SK-MEL-5 (cell line): ENCODE measurements around the gene DPYSL3. TPM values are rescaled to one million over a fixed set of nuclear protein-coding genes. Genes with fewer than 3 reads are reported as not detected.

Experiments
- DNase-seq: peaks from one replicate; pipeline ENCODE4 v3.0.0-alpha.2; 2016; ENCODE audit warnings: low read depth, low spot score
- in situ Hi-C: cut with HindIII; loops from 2 replicates; pipeline ENCODE4 v1.10.0; 2016; ENCODE audit warnings: low sequenced_read_pairs, high pct_unique_total_duplicates, low pct_unique_long_range_greater_than_20kb
- total RNA-seq: library from RNA; depleted of rRNA; stranded (reverse); fragments of >200 nt; shearing (Covaris generic); gene quantifications from 2 replicates; pipeline ENCODE4 v1.2.3, GENCODE V29; 2014

Gene DPYSL3
- total RNA-seq, 1 experiment from 2014 or later, result 16.5 TPM

GRCh38 chr5:147398860-147399259, 111.0 kb downstream of the DPYSL3 start:
- in situ Hi-C loops, result no loop called here

GRCh38 chr5:147397616-147398015, 112.3 kb downstream of the DPYSL3 start:
- DNase-seq, result peak; percentile 58
- in situ Hi-C loops, result no loop called here

More at GRCh38 chr5:147398860-147399259, 111.0 kb downstream of the DPYSL3 start:
- DNase-seq, result no peak

GRCh38 chr5:147396070-147396823, 113.6 kb downstream of the DPYSL3 start:
- in situ Hi-C loops, result no loop called here
- DNase-seq, result no peak

GRCh38 chr5:147393874-147394672, 115.8 kb downstream of the DPYSL3 start:
- in situ Hi-C loops, result no loop called here
- peak; percentile 46 for DNase-seq

GRCh38 chr5:147391781-147392180, 118.1 kb downstream of the DPYSL3 start:
- DNase-seq, result peak; percentile 86
- in situ Hi-C loops, result no loop called here

- in situ Hi-C loops, result no loop called here
- no peak for DNase-seq
These were observed 119.1 kb downstream of the DPYSL3 start for GRCh38 chr5:147390654-147391225.

GRCh38 chr5:147388184-147389108, 121.4 kb downstream of the DPYSL3 start:
- no peak for DNase-seq
- in situ Hi-C loops, result no loop called here

- DNase-seq, result no peak
- in situ Hi-C loops, result no loop called here
These were observed 122.8 kb downstream of the DPYSL3 start for GRCh38 chr5:147387109-147387508.

- DNase-seq, result no peak
- in situ Hi-C loops, result no loop called here
These were observed 125.3 kb downstream of the DPYSL3 start for GRCh38 chr5:147384346-147385193.

GRCh38 chr5:147382776-147383175, 127.1 kb downstream of the DPYSL3 start:
- DNase-seq, result no peak
- in situ Hi-C loops, result no loop called here

GRCh38 chr5:147381555-147381954, 128.3 kb downstream of the DPYSL3 start:
- in situ Hi-C loops, result no loop called here
- DNase-seq, result no peak

GRCh38 chr5:147377682-147378081, 132.2 kb downstream of the DPYSL3 start:
- no peak for DNase-seq
- in situ Hi-C loops, result no loop called here

GRCh38 chr5:147375151-147375550, 134.7 kb downstream of the DPYSL3 start:
- in situ Hi-C loops, result no loop called here
- DNase-seq, result no peak

GRCh38 chr5:147373328-147373727, 136.5 kb downstream of the DPYSL3 start:
- in situ Hi-C loops, result no loop called here
- no peak for DNase-seq

GRCh38 chr5:147372191-147372590, 137.7 kb downstream of the DPYSL3 start:
- no peak for DNase-seq
- in situ Hi-C loops, result no loop called here

GRCh38 chr5:147371290-147371689, 138.6 kb downstream of the DPYSL3 start:
- DNase-seq, result no peak
- in situ Hi-C loops, result no loop called here
